ENCODE measurements around the gene RHOB. TPM values are rescaled to one million over a fixed set of nuclear protein-coding genes. Genes with fewer than 3 reads are reported as not detected.

Gene RHOB
- total and polyA plus RNA-seq, 2 of the 13 experiments (the other 11 are each of a cell fraction or from before 2014, with no cell fraction given) = 192 to 268 TPM

DNA sequence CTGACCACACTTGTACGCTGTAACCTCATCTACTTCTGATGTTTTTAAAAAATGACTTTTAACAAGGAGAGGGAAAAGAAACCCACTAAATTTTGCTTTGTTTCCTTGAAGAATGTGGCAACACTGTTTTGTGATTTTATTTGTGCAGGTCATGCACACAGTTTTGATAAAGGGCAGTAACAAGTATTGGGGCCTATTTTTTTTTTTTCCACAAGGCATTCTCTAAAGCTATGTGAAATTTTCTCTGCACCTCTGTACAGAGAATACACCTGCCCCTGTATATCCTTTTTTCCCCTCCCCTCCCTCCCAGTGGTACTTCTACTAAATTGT is 2.1 kb downstream of the RHOB start (continued):
- TF ChIP-seq AKNA (CRISPR knock-in tag; IDR thresholded peaks at IDR 0.05; ENCODE audit: borderline replicate concordance) (peak; percentile 43; the same call in 1 of the 2 replicates), ZSCAN30 (CRISPR knock-in tag; IDR thresholded peaks at IDR 0.05) (no peak), ZNF761 (CRISPR knock-in tag; conservative IDR thresholded peaks at IDR 0.05) (no peak), FOXA1 (IDR thresholded peaks at IDR 0.05) (no peak), FOXA1 (CRISPR knock-in tag; IDR thresholded peaks at IDR 0.05) (no peak), HOMEZ (CRISPR knock-in tag; IDR thresholded peaks at IDR 0.05; ENCODE audit: low read depth) (no peak), ZSCAN12 (CRISPR knock-in tag; IDR thresholded peaks at IDR 0.05) (no peak), ARID4A (CRISPR knock-in tag; IDR thresholded peaks at IDR 0.05; ENCODE audit: borderline replicate concordance) (peak; percentile 14; the same call in 1 of the 2 replicates), HNRNPL (IDR thresholded peaks at IDR 0.05; ENCODE audit: low read depth, low read length) (0 out of 2 replicates have a peak, but pooled peaks have one; percentile 9), MED1 (CRISPR knock-in tag; IDR thresholded peaks at IDR 0.05) (0 out of 2 replicates have a peak, but pooled peaks have one; percentile 17), PLRG1 (conservative IDR thresholded peaks at IDR 0.05) (no peak), NKX3-1 (CRISPR knock-in tag; IDR thresholded peaks at IDR 0.05) (peak; percentile 71; the same call in 1 of the 2 replicates), NFIC (IDR thresholded peaks at IDR 0.05; ENCODE audit: low read length) (no peak; the same call in 1 of the 2 replicates), TERF1 (CRISPR knock-in tag; IDR thresholded peaks at IDR 0.05) (no peak), RBM22 (optimal IDR thresholded peaks at IDR 0.05; ENCODE audit: low read length) (peak; percentile 70), TMF1 (CRISPR knock-in tag; IDR thresholded peaks at IDR 0.05; ENCODE audit: low read depth) (no peak)
- TF ChIP-seq, protein P1, sequence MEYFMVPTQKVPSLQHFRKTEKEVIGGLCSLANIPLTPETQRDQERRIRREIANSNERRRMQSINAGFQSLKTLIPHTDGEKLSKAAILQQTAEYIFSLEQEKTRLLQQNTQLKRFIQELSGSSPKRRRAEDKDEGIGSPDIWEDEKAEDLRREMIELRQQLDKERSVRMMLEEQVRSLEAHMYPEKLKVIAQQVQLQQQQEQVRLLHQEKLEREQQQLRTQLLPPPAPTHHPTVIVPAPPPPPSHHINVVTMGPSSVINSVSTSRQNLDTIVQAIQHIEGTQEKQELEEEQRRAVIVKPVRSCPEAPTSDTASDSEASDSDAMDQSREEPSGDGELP (IDR thresholded peaks at IDR 0.05; ENCODE audit: borderline replicate concordance, low read depth) = no peak
